Measurements from ENCODE around the gene SYCP2. TPM values are rescaled to one million over a fixed set of nuclear protein-coding genes. Genes with fewer than 3 reads are reported as not detected.

SYCP2 gene
- total and polyA plus RNA-seq, 7 donors = 0.50 to 7.8 (median 1.6) TPM

GRCh38 chr20:59823491-59824259 lies 109.8 kb downstream of the SYCP2 start:
- Histone ChIP-seq H3K27ac (no peak overlapping the region), H3K9me3 (no peaks in the 10 kb centered on the region), H3K27me3 (peaks cover 0 to 3% (median 0%) of the 10 kb centered on the region in 3 donors), H3K4me1 (peaks cover 0 to 23% (median 8%) of the 10 kb centered on the region in 4 donors), H3K36me3 (no peaks in the 10 kb centered on the region), H3K4me3 (no peak overlapping the region)
- DNase-seq = no peak
- 82 to 91% methylated on average over 8 of the region's 8 CpGs for WGBS, 2 donors
- intact Hi-C loops (cut with DNase I) = no loop called here
- TF ChIP-seq POLR2A (IDR thresholded peaks at IDR 0.05) (no peak), EP300 (IDR thresholded peaks at IDR 0.05) (no peak), CTCF (IDR thresholded peaks at IDR 0.05) (no peak), POLR2AphosphoS5 (IDR thresholded peaks at IDR 0.05) (no peak)

- no peaks in the 10 kb centered on the region for H3K9me3 ChIP-seq
- peaks cover 0 to 3% (median 0%) of the 10 kb centered on the region in 3 donors for H3K27me3 ChIP-seq
- no peaks in the 10 kb centered on the region for H3K36me3 ChIP-seq
- peaks cover 0 to 23% (median 8%) of the 10 kb centered on the region in 4 donors for H3K4me1 ChIP-seq
- intact Hi-C loops (cut with DNase I) = no loop called here
- TF ChIP-seq CTCF (IDR thresholded peaks at IDR 0.05) = no peak
- TF ChIP-seq POLR2A (IDR thresholded peaks at IDR 0.05) = no peak
- no peak for TF ChIP-seq POLR2AphosphoS5 (IDR thresholded peaks at IDR 0.05)
- no peak for TF ChIP-seq EP300 (IDR thresholded peaks at IDR 0.05)
- H3K27ac ChIP-seq = no peak overlapping the region
- DNase-seq = no peak
- no peak overlapping the region for H3K4me3 ChIP-seq
- 90 to 94% methylated on average over 9 of the region's 9 CpGs for WGBS, 2 donors
Measured at GRCh38 chr20:59823030-59823423, 110.4 kb downstream of the SYCP2 start.

- Histone ChIP-seq H3K36me3 (no peaks in the 10 kb centered on the region), H3K27ac (no peak overlapping the region), H3K27me3 (peaks cover 0 to 3% (median 0%) of the 10 kb centered on the region in 3 donors), H3K4me1 (peaks cover 0 to 23% (median 8%) of the 10 kb centered on the region in 4 donors), H3K4me3 (no peak overlapping the region), H3K9me3 (no peaks in the 10 kb centered on the region)
- intact Hi-C loops (cut with DNase I) = no loop called here
- DNase-seq = no peak
- no peak for TF ChIP-seq CTCF (IDR thresholded peaks at IDR 0.05)
- no peak for TF ChIP-seq POLR2A (IDR thresholded peaks at IDR 0.05)
- no peak for TF ChIP-seq EP300 (IDR thresholded peaks at IDR 0.05)
- TF ChIP-seq POLR2AphosphoS5 (IDR thresholded peaks at IDR 0.05) = no peak
- 85 to 93% methylated on average over 21 of the region's 21 CpGs for WGBS, 2 donors
Measured at GRCh38 chr20:59822291-59823029, 111.0 kb downstream of the SYCP2 start.

- Histone ChIP-seq H3K27me3 (peaks cover 0 to 3% (median 0%) of the 10 kb centered on the region in 3 donors), H3K36me3 (no peaks in the 10 kb centered on the region), H3K9me3 (no peaks in the 10 kb centered on the region), H3K4me1 (peaks cover 0 to 23% (median 8%) of the 10 kb centered on the region in 4 donors), H3K4me3 (no peak overlapping the region), H3K27ac (no peak overlapping the region)
- intact Hi-C loops (cut with DNase I) = no loop called here
- no peak for TF ChIP-seq POLR2A (IDR thresholded peaks at IDR 0.05)
- no peak for TF ChIP-seq CTCF (IDR thresholded peaks at IDR 0.05)
- 78 to 90% methylated on average over 18 to 19 of the region's 19 CpGs for WGBS, 2 donors
- no peak for DNase-seq
Measured at GRCh38 chr20:59821788-59822187, 111.6 kb downstream of the SYCP2 start.

Measured in sigmoid colon (tissue), 7 donors.